Neural cell (in vitro differentiated cells): Measurements from ENCODE around the gene HOXA2.

Experiments
- CTCF ChIP-seq: fragments of 450-650 bp; IDR thresholded peaks from 2 replicates; pipeline ENCODE4 v1.5.1; 2014; ENCODE audit warnings: antibody characterized with exemption, mild to moderate bottlenecking, moderate library complexity; ENCODE audit not compliant: poor library complexity, severe bottlenecking
- MXI1 ChIP-seq: fragments of 450-650 bp; conservative IDR thresholded peaks from 2 replicates; pipeline ENCODE4 v1.6.1; 2014; ENCODE audit warnings: antibody characterized with exemption, mild to moderate bottlenecking; ENCODE audit not compliant: poor library complexity, severe bottlenecking
- RAD21 ChIP-seq: fragments of 450-650 bp; conservative IDR thresholded peaks from 2 replicates; pipeline ENCODE4 v1.6.1; 2014; ENCODE audit warnings: antibody characterized with exemption, mild to moderate bottlenecking, moderate library complexity
- REST ChIP-seq: IDR thresholded peaks from 2 replicates; pipeline ENCODE4 v1.6.1; 2012; ENCODE audit warnings: borderline replicate concordance
- TAF1 ChIP-seq: IDR thresholded peaks from 2 replicates; pipeline ENCODE4 v1.6.1; 2012; ENCODE audit warnings: low read depth

DNA sequence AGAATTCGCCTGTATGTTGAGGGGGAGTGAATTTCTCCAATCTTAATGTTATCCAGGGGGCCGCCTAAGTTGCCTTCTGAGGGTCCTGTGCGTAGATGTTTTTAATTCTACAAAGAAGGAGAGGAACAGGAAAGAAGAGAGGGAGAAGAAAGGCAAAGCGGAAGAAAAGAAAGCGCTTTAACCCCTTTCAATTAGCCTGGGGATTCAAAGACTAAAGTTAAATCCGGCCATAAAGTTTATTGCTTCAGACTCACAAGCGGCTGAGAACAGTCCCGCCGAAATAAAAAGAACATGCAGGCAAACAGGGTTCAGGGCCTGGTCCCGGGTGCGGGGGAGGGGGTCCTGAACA lies 36.5 kb upstream of the HOXA2 start:
- no peak for TF ChIP-seq CTCF
- no peak for TF ChIP-seq REST
- TF ChIP-seq MXI1 = no peak
- no peak for TF ChIP-seq TAF1
- TF ChIP-seq RAD21 = no peak
